IPS-15b (cell line): ENCODE data around the gene ZNF688.

Source experiments
- H3K27me3 ChIP-seq: one replicate; pipeline ENCODE4 v1.6.1; 2013; ENCODE audit warnings: low read length; ENCODE audit not compliant: control insufficient read depth, insufficient read depth
- H3K36me3 ChIP-seq: one replicate; pipeline ENCODE4 v1.6.1; 2013; ENCODE audit warnings: low read length; ENCODE audit not compliant: control insufficient read depth, insufficient read depth
- H3K4me1 ChIP-seq: one replicate; pipeline ENCODE4 v1.6.1; 2013; ENCODE audit warnings: mild to moderate bottlenecking, low read length; ENCODE audit not compliant: control insufficient read depth, insufficient read depth
- H3K4me3 ChIP-seq: one replicate; pipeline ENCODE4 v1.5.1; 2013; ENCODE audit warnings: low read depth, low read length
- H3K9ac ChIP-seq: one replicate; pipeline ENCODE4 v1.6.1; 2013; ENCODE audit warnings: low read depth, mild to moderate bottlenecking, low read length
- H3K9me3 ChIP-seq: one replicate; pipeline ENCODE4 v1.6.1; 2013; ENCODE audit warnings: mild to moderate bottlenecking, low read length; ENCODE audit not compliant: control insufficient read depth, insufficient read depth

Gene ZNF688

DNA sequence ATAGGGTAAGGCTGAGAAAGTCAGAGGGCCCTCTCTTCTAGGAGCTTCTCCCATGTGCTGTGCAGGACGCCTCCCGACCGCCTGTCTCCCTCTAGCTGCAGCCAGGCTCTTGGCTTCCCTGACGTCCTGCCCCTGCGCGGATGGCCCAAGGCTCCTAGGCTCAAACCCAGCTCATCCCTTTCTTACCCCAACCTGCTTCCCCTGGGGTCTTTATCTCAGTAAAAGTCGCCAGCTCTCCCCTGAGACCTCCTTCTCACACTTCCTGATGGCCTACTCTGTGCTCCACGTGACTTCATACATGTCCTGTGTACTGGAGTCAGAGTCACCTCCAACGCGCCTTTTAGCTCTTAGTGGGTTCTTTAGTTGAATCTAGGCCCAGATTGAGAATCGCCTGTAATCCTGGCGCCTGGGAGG lies 35.7 kb downstream of the ZNF688 start:
- Histone ChIP-seq H3K9me3 (no peaks in the 10 kb centered on the region), H3K4me1 (peaks cover 6% of the 10 kb centered on the region), H3K27me3 (no peaks in the 10 kb centered on the region), H3K36me3 (peaks cover 4% of the 10 kb centered on the region), H3K9ac (peak overlapping the region; percentile 93), H3K4me3 (peak overlapping the region; percentile 58)

DNA sequence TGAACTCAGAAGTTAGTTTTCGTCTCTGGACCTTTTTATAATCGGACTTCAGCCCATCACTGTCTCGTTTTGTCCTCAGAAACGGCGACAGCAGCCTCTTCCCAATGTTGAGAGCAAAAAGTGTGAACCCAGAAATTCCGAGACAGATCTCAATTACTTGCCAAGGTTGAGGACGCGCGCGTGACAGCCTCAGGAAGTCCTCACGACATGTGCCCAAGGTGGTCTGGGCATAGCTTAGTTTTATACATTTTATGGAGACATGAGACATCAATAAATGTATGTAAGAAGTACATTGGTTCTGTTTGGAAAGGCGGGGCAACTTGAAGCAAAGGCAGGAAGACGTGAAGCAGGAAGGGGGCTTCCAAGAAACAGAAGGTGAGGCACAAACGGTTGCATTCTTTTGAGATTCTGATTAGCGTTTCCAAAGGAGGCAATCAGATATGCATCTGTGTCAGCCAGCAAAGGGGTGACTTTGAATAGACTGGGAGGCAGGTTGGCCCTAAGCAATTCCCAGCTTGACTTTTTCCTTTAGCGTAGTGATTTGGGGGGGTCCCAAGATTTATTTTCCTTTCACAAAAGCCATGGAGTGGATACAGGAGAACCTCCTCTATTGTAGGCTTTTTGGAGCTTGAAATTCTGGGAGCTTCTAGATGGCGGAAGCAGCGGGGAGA lies 36.3 kb downstream of the ZNF688 start:
- Histone ChIP-seq H3K4me1 (peaks cover 6% of the 10 kb centered on the region), H3K27me3 (no peaks in the 10 kb centered on the region), H3K36me3 (peaks cover 6% of the 10 kb centered on the region), H3K9me3 (no peaks in the 10 kb centered on the region), H3K9ac (peak overlapping the region; percentile 93), H3K4me3 (peak overlapping the region; percentile 58)

DNA sequence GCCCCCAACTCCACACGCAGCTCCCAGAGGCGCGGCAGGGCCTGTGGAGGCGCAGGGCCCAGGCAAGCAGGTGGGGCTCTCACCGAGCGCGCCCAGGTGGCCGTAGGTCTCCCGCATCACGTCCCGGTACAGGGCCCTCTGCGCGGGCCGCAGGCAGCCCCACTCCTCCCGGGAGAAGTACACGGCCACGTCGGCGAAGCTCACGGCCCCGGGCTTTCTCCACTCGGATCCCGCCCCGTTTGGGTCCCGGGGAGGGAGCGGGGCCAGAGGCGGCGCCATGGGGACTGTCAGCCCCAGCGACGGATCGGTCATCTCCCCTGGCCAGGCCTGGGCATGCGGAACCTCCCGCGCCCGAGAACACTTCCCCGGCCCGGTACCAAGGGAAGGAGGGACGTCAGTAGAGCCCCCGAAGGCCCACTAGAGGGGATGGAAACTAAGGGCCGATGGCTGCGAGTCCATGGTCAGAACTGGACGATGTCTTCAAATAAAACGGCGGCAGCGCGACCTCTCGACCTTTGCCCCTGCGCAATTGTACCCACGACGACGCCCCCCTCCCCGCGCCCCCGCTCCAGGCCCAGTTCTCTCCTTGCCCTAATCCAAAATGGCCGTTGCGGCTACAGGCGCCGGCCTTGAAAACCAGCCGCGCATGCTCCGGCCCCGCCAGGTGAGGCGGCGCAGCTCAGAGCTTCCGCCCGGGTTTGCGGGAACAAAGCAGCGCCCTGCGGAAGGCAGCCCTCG lies 37.0 kb downstream of the ZNF688 start, which contains the start of gene ZNF747:
ZNF747 (minus strand) TSS at position 491 of the 738 bp plus-strand sequence; CDS start at position 312, 179 bp downstream.
- Histone ChIP-seq H3K27me3 (no peaks in the 10 kb centered on the region), H3K9me3 (no peaks in the 10 kb centered on the region), H3K36me3 (peaks cover 6% of the 10 kb centered on the region), H3K4me3 (peak within 1 kb of the TSS; percentile 58), H3K9ac (peak within 1 kb of the TSS; percentile 93), H3K4me1 (peaks cover 6% of the 10 kb centered on the region)

DNA sequence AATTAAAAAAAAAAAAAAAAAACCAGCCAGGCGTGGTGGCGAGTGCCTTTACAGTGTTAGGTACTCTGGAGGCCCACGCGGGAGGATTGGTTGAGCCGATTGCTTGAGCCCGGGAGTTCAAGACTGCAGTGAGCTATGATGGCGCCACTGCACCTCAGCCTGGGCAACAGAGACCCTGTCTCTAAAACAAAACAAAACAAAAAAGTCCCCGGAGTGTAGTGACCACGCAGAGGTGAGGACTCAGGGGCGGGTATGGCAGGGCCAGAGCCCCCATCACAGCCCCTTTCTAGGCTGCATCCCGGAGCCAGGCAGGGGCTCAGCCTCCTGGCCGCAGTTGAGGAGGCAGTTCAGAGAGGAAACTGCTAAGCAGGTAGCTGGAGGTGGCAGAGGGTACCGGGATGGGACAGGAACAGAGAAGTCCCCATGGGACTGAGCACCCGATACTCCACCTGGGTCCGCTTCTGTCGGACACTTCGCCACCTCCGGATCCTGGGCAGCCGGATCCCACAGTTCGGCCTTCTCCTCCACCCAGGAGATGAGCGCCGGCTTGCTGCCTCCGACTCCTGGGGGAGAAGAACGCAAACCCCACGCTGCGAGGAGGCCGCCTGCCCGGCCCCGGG lies 37.7 kb downstream of the ZNF688 start:
- Histone ChIP-seq H3K4me1 (peaks cover 6% of the 10 kb centered on the region), H3K9me3 (no peaks in the 10 kb centered on the region), H3K36me3 (peaks cover 6% of the 10 kb centered on the region), H3K27me3 (no peaks in the 10 kb centered on the region), H3K9ac (peak overlapping the region; percentile 73), H3K4me3 (peak overlapping the region; percentile 58)

DNA sequence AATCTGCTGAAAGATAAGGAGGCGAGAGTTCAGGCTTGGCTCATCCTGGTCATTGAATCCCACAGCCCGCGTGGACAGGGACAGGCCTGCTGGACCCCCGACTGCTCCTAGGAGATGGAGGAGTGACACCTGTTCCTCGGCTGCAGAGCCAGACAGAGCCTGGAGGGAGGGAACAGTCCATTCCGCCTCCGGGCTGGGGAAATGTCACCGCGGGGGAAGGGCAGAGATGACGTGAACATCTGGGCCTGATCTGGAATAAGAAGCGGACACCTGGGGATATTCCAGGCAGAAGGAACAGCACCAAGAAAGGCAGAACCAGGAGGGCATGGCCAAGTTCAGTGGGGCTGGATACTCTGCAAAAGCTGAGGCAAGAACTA lies 38.4 kb downstream of the ZNF688 start:
- Histone ChIP-seq H3K9ac (no peak overlapping the region), H3K36me3 (peaks cover 6% of the 10 kb centered on the region), H3K4me3 (no peak overlapping the region), H3K27me3 (no peaks in the 10 kb centered on the region), H3K9me3 (no peaks in the 10 kb centered on the region), H3K4me1 (peaks cover 6% of the 10 kb centered on the region)

DNA sequence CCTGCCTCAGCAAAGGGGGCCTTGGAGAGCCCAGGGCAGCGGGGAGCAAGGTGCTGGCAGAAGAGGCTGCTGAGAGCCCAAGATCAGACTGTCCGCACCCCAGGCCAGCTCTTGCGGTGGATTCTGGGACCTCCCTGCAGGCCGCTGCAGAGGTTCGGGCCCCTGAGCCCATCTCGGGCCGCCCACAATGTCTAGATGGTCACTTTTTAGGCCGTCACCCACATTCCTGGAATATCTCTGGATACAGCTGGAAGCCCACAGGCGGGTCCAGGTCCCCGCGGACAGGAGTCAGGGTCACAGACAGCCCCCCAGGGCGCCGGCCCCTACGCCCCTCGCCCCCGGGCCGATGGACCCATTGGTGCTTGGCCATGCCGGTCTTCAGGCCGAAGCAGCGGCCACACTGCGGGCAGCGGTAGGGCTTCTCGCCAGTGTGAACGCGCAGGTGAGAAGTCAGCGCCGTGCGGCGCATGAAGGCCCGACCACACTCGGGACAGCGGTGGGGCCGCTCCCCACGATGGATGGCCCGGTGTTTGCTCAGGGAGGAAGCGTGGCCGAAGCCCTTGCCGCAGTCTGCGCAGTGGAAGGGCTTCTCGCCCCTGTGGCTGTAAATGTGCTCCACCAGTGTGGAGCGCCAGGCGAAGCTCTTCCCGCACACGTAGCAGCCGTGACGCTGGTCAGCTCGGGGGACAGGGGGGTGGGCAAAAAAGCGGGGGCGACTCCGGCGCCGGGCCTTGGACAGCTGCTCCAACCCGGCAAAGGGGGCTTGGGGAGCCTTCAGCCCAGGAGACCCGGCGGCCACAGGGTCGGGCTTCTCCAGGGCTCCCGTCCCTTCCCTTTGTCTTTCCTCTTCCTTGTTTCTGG lies 39.0 kb downstream of the ZNF688 start:
- no peaks in the 10 kb centered on the region for H3K9me3 ChIP-seq
- peaks cover 6% of the 10 kb centered on the region for H3K36me3 ChIP-seq
- H3K4me3 ChIP-seq: no peak overlapping the region
- H3K9ac ChIP-seq: no peak overlapping the region
- H3K27me3 ChIP-seq: no peaks in the 10 kb centered on the region
- peaks cover 11% of the 10 kb centered on the region for H3K4me1 ChIP-seq

DNA sequence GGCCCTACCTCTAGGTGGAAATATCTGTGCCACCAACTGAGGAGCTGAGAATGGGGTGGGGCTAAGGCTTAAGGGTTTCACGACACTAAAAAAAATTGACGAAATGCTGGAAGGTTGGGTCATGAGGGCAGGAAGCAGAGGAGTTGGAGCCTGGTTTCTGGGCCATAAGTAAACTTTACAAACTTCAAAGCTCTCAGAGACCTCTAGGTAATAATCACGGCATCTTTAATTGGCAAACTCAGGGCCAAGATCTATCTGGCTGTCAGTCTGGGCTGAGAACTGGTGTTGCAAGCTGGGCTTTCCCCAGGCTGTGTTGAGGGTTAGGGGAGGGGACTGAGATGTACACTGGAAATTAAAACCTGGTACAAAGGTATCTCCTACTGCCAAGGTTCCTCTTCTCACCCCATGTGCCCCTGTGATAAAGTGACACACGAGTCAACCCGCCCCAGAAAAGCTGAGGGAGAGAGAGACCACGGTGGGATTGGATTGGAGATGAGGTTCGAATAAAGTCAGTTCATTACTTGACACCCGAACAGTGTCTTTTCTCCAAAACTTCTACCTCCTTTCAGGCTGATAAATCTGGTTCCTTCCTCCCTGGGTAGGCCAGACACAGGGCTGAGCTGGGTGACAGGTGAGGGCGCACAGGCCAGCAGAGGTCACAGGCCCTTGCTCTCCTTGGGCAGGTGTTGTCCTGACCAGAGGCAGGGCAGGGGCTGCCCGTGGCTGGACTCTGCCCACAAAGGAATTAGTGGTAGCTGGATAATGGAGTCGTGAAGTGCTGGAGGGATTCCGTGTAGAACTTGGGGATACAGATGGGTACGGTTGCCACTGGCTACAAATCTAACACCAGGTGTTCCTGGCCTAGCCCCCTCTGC lies 41.1 kb downstream of the ZNF688 start:
- H3K4me1 ChIP-seq: peaks cover 8% of the 10 kb centered on the region

DNA sequence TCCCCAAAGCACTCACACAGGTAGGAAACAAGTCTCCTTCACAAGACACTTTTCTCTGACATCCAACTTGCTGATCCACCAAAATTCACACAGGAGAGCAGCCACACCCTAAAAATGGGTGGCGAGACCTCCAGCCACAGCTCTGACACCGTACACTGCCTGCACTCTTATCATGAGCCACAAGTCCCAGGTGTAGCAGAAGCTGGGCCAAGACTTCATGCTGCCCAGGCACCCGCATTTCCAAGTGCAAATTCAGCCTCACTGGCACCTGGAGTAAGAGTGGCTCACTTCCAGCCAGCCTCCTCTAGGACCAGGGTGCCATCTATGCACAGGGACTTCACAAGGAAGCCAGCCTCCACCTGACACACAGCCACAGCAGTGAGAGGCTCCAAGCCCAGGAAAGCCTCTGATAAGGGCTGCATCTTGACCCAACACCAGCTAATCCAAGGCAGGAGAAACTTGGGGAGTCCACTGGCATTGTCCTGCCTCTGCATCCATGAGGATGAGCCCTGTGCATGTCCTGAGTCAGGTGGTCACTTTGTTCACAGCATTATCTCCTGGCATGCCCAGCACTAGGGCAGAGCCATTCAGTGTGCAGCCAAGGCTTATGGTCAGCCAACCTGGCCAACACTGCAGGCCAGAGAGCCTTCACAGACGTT lies 42.6 kb downstream of the ZNF688 start:
- no peaks in the 10 kb centered on the region for H3K9me3 ChIP-seq
- no peaks in the 10 kb centered on the region for H3K27me3 ChIP-seq
- H3K36me3 ChIP-seq: peaks cover 6% of the 10 kb centered on the region
- no peak overlapping the region for H3K9ac ChIP-seq
- peaks cover 8% of the 10 kb centered on the region for H3K4me1 ChIP-seq
- no peak overlapping the region for H3K4me3 ChIP-seq

More for the DNA sequence above, 41.1 kb downstream of the ZNF688 start:
- Histone ChIP-seq H3K36me3 (peaks cover 6% of the 10 kb centered on the region), H3K27me3 (no peaks in the 10 kb centered on the region), H3K9ac (no peak overlapping the region), H3K9me3 (no peaks in the 10 kb centered on the region), H3K4me3 (no peak overlapping the region)

DNA sequence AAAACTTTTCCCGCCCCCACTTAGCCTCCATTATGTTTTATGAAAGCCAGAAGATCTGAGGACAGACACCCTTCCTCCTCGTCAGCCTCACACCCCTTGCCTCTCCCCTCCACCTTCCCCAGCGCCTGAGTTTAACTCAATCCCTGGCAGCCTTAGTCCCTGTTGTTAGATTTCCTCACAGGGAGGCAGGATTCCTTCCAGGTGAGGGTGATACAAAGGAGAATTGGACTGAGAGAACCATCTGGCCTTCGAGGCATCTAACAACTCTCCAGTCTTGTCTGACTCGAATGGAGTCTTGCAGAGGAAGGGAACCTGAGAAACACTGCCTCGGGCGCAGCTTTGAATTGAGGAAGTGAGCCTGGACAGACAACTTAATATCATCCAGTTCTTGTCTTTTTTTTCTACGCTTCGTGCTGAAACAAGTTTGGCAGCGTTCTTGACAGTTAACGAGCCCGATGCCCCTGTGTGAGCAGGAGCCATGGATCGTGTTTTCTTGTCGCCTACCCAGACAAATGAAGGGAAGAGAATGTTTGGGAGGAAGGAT lies 43.8 kb downstream of the ZNF688 start:
- H3K9ac ChIP-seq: peak overlapping the region; percentile 38
- peaks cover 6% of the 10 kb centered on the region for H3K36me3 ChIP-seq
- H3K27me3 ChIP-seq: no peaks in the 10 kb centered on the region
- no peaks in the 10 kb centered on the region for H3K9me3 ChIP-seq
- H3K4me3 ChIP-seq: peak overlapping the region; percentile 32
- H3K4me1 ChIP-seq: peaks cover 8% of the 10 kb centered on the region
